Liver (tissue), 9 donors: ENCODE results near the gene PLS3. TPM values are rescaled to one million over a fixed set of nuclear protein-coding genes. Genes with fewer than 3 reads are reported as not detected.

Experiments
- DNase-seq: peaks from one replicate; pipeline ENCODE4 v3.0.0-alpha.2; 2017; ENCODE audit warnings: low spot score
- H3K27ac ChIP-seq, 2 donors: one replicate each; pipeline ENCODE4 v1.7.0; 2013; ENCODE audit warnings: inconsistent platforms in 2 of 2, low read length in 2 of 2, control low read depth in 1 of 2, low read depth in 1 of 2, mild to moderate bottlenecking in 1 of 2
- H3K27me3 ChIP-seq, 4 donors: one replicate each; pipeline versions ENCODE4 v1.6.1 to v1.7.0; 2013; ENCODE audit warnings: low read length in 3 of 4, inconsistent platforms in 1 of 4, mild to moderate bottlenecking in 1 of 4, moderate library complexity in 1 of 4; ENCODE audit not compliant: control insufficient read depth in 4 of 4, insufficient read depth in 4 of 4
- H3K36me3 ChIP-seq, 4 donors: one replicate each; pipeline versions ENCODE4 v1.6.1 to v1.7.0; 2013; ENCODE audit warnings: low read length in 3 of 4, mild to moderate bottlenecking in 3 of 4, low read depth in 1 of 4, moderate library complexity in 1 of 4; ENCODE audit not compliant: control insufficient read depth in 4 of 4, insufficient read depth in 3 of 4
- H3K4me1 ChIP-seq, 4 donors: one replicate each; pipeline versions ENCODE4 v1.6.1 to v1.7.0; 2013; ENCODE audit warnings: low read length in 3 of 4, mild to moderate bottlenecking in 3 of 4, moderate library complexity in 1 of 4; ENCODE audit not compliant: control insufficient read depth in 4 of 4, insufficient read depth in 4 of 4
- H3K4me3 ChIP-seq, 3 donors: one replicate each; pipeline versions ENCODE4 v1.6.1 to v1.7.0; 2013; ENCODE audit warnings: low read length in 3 of 3, control low read depth in 1 of 3, low read depth in 1 of 3, mild to moderate bottlenecking in 1 of 3
- H3K9ac ChIP-seq, 2 donors: one replicate each; pipeline ENCODE4 v1.7.0; 2013; ENCODE audit warnings: low read length in 2 of 2, mild to moderate bottlenecking in 2 of 2, moderate library complexity in 2 of 2, control low read depth in 1 of 2, low read depth in 1 of 2
- H3K9me3 ChIP-seq, 4 donors: one replicate each; pipeline versions ENCODE4 v1.6.1 to v1.7.0; 2013; ENCODE audit warnings: low read length in 3 of 4; ENCODE audit not compliant: control insufficient read depth in 4 of 4
- CTCF ChIP-seq: fragments of 150-350 bp; IDR thresholded peaks from 2 replicates; pipeline ENCODE4 v1.5.1; 2017; ENCODE audit warnings: improper control_type of control experiment, low read depth, low read length; ENCODE audit not compliant: missing input control
- EGR1 ChIP-seq, 2 donors: IDR thresholded peaks; 2 replicates each; pipeline ENCODE4 v1.6.1; 2016 to 2018; ENCODE audit warnings: antibody characterized with exemption in 2 of 2, low read depth in 2 of 2
- FOXA1 ChIP-seq: IDR thresholded peaks from 2 replicates; pipeline ENCODE4 v1.6.1; 2016; ENCODE audit warnings: antibody characterized with exemption
- GABPA ChIP-seq, 2 donors: IDR thresholded peaks in 1 of 2; conservative IDR thresholded peaks in 1 of 2; 2 replicates each; pipeline ENCODE4 v1.6.1; 2016; ENCODE audit warnings: antibody characterized with exemption in 2 of 2, mild to moderate bottlenecking in 1 of 2, moderate library complexity in 1 of 2
- HNF4G ChIP-seq: IDR thresholded peaks from 2 replicates; pipeline ENCODE4 v1.6.1; 2016; ENCODE audit warnings: antibody characterized with exemption
- JUND ChIP-seq, 2 donors: IDR thresholded peaks; 2 replicates each; pipeline ENCODE4 v1.6.1; 2016; ENCODE audit warnings: antibody characterized with exemption in 2 of 2
- RAD21 ChIP-seq, 2 donors: IDR thresholded peaks; 2 replicates each; pipeline ENCODE4 v1.6.1; 2016; ENCODE audit warnings: antibody characterized with exemption in 2 of 2, mild to moderate bottlenecking in 2 of 2
- REST ChIP-seq: IDR thresholded peaks from 2 replicates; pipeline ENCODE4 v1.6.1; 2016; ENCODE audit warnings: antibody characterized with exemption, mild to moderate bottlenecking
- RXRA ChIP-seq, 2 donors: IDR thresholded peaks; 2 replicates each; pipeline ENCODE4 v1.6.1; 2017 to 2018; ENCODE audit warnings: antibody characterized with exemption in 2 of 2, mild to moderate bottlenecking in 1 of 2
- YY1 ChIP-seq: IDR thresholded peaks from 2 replicates; pipeline ENCODE4 v1.6.1; 2016; ENCODE audit warnings: antibody characterized with exemption, mild to moderate bottlenecking
- ZBTB33 ChIP-seq: IDR thresholded peaks from 2 replicates; pipeline ENCODE4 v1.6.1; 2016; ENCODE audit warnings: antibody characterized with exemption
- WGBS: extraction: QIAGEN DNeasy Blood & Tissue Kit; methylation state at CpG from one replicate; pipeline ENCODE4 v1.1.7; 2013; 5-methylcytosine and 5-hydroxymethylcytosine counted together
- polyA plus RNA-seq, 2 donors: library from polyadenylated mRNA; stranded (reverse) in 1 of 2; unstranded in 1 of 2; fragments of 200-250 nt in 1 of 2; fragments of >200 nt in 1 of 2; fragmentation: Nextera tagmentation in 1 of 2; extraction: Ambion mirVana in 1 of 2; gene quantifications; one replicate each; pipeline versions ENCODE4 v1.2.1 to v1.2.3, GENCODE V29; 2013 to 2015
- total RNA-seq, 2 donors: library from RNA; depleted of rRNA; stranded (reverse); fragments of >200 nt; gene quantifications; one replicate each; pipeline ENCODE4 v1.2.3, GENCODE V29; 2014
- donor health status: healthy.
- donor health status: healthy.
- donor health status: healthy.
- donor health status: healthy.
- donor health status: healthy.

Gene PLS3
- total and polyA plus RNA-seq, 4 donors: 56.3 to 119 (median 71.6) TPM

GRCh38 chrX:115576676-115577075, 15.7 kb downstream of the PLS3 start:
- DNase-seq: no peak
- Histone ChIP-seq H3K9ac (no peak overlapping the region), H3K9me3 (no peaks in the 10 kb centered on the region), H3K4me1 (peaks cover 0 to 4% (median 0%) of the 10 kb centered on the region in 4 donors), H3K4me3 (no peak overlapping the region), H3K27ac (no peak overlapping the region), H3K36me3 (peaks cover 0 to 3% (median 0%) of the 10 kb centered on the region in 4 donors), H3K27me3 (no peaks in the 10 kb centered on the region)
- 69% methylated on average over 5 of the region's 5 CpGs for WGBS
- no peak for TF ChIP-seq JUND (IDR thresholded peaks at IDR 0.05)
- TF ChIP-seq ZBTB33: no peak
- no peak for TF ChIP-seq HNF4G
- TF ChIP-seq GABPA (IDR thresholded peaks at IDR 0.05 in 1 of 2, conservative IDR thresholded peaks at IDR 0.05 in 1 of 2): no peak
- no peak for TF ChIP-seq RXRA (IDR thresholded peaks at IDR 0.05)
- no peak for TF ChIP-seq EGR1 (IDR thresholded peaks at IDR 0.05; ENCODE audit: low read depth in 2 of 2)
- TF ChIP-seq REST: no peak

- Histone ChIP-seq H3K27me3 (no peaks in the 10 kb centered on the region), H3K9ac (no peak overlapping the region), H3K9me3 (no peaks in the 10 kb centered on the region), H3K36me3 (peaks cover 0 to 3% (median 0%) of the 10 kb centered on the region in 4 donors), H3K4me1 (peaks cover 0 to 19% (median 9%) of the 10 kb centered on the region in 4 donors), H3K27ac (no peak overlapping the region), H3K4me3 (no peak overlapping the region)
- TF ChIP-seq HNF4G: no peak
- TF ChIP-seq CTCF: no peak
- no peak for TF ChIP-seq YY1
- TF ChIP-seq RXRA (IDR thresholded peaks at IDR 0.05): no peak
- no peak for TF ChIP-seq RAD21 (IDR thresholded peaks at IDR 0.05)
- no peak for TF ChIP-seq GABPA (IDR thresholded peaks at IDR 0.05 in 1 of 2, conservative IDR thresholded peaks at IDR 0.05 in 1 of 2)
- no peak for TF ChIP-seq FOXA1
- TF ChIP-seq JUND (IDR thresholded peaks at IDR 0.05): no peak
- 91% methylated on average over 2 of the region's 2 CpGs for WGBS
- no peak for DNase-seq
These were observed 18.4 kb downstream of the PLS3 start for GRCh38 chrX:115579327-115579726.
